ENCODE data around the gene PTGFR.

Gene PTGFR

DNA sequence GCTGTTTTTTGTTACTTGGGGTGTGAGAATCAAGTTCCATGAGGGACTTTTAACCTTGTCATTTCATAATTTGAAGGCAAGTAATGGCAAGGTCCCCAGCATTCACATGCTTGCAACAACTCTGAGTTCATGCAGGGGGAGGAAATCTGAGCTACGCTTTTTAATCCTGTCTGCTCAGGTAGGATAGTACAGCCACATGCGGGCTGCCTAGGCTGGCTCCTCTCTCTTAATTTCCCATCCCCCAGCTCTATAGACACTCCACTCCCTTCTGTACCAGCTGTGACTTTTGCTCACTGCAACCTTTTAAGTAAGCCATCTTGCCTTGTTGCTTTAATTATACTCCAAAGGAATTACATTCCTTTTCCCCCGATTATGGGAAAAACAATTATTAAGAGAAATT is 30.1 kb downstream of the PTGFR start:
- DNase-seq, result no peak

DNA sequence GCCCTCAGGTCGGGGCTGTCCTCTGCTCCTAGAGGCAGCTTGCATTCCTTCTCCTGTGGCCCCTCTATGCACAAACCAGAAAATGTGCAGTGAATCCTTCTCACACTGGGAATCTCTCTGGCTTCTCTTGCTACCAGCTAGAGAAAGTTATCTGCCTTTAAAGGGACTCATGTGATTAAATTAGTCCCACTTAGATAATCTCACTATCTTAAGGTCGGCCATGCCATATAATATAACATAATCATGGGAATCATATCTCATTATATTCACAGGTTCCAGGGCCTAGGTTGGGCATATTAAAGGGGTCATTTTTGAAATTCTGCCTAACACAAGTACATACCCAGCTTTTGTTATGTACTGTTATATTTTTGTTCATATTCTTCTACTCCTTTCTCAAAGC is 31.4 kb downstream of the PTGFR start:
- no peak for DNase-seq

DNA sequence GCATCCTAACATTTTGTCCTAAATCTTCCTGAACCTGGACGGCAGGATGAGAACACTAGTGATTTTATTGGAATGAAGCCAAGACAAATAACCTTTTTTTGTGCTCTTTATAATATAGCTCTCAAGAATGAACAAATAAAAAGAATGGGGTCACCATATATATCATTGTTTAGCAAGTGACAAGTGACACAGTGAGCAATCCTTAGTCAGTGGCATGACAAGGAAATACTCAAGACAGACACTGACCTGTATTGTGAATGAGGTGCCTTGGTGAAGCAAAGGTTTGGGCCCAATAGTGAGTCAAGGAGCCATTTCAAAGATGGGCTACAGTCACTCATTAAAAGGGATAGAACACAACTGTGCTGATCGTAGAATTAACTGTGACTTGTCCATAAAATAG is 35.7 kb downstream of the PTGFR start:
- DNase-seq, result no peak

DNA sequence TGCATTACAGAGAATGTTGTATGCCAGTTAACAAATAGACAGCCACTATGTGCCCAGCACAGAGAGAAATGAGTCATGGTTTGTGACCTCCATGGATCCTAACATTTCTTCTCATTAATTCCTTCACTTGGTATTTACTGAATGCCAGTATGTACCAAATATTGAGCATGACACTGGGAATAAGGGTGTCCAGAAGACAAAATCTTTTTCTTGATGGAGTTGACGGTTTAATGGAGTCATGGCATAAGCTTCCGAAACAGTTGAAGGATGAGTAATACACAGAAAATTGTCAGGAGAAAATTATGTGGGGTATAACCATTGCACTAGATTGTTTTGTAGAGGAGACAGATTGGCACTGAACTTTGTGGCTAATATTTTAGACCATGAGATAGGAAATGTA is 36.9 kb downstream of the PTGFR start:
- no peak for DNase-seq

DNA sequence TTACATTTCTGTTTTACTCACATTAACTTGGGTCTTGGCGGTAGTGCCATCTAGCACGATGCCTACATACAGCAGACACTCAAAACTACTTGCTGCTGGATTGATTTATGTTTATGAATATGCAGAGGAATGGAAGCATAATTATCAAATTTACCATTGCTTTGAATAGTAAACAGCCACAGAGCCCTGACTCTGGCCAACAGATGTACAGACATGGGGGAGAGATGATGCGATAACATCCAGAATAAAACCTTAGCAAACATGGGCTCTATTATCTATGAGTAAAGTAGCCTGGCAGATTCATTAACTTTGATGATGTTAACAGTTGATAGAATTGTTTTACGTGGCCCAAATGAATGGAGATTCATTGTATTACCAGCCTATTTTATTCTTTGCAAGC is 42.8 kb downstream of the PTGFR start:
- no peak for DNase-seq

DNA sequence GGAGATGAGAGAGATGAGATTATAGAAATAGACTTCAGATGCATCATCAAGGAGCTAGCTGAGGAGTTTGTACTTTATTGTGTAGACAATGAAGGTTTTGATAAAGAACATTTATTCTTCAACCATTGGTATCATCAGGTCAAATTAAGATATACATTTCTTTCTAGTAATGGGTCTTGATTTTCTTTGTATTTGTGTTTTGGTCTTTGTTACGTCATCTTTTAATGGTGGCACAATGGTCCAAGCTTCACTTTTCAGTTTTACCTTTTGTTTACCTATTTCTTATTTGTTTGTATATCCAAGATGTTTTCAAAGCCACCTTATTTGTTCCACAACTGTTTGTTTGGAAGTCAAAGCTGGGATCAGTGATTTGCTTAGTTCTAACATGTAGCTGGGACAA is 44.5 kb downstream of the PTGFR start:
- DNase-seq, result no peak

DNA sequence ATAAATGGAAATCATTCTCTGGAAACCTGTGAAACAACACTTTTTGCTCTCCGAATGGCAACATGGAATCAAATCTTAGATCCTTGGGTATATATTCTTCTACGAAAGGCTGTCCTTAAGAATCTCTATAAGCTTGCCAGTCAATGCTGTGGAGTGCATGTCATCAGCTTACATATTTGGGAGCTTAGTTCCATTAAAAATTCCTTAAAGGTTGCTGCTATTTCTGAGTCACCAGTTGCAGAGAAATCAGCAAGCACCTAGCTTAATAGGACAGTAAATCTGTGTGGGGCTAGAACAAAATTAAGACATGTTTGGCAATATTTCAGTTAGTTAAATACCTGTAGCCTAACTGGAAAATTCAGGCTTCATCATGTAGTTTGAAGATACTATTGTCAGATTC is 45.7 kb downstream of the PTGFR start:
- DNase-seq, result no peak

DNA sequence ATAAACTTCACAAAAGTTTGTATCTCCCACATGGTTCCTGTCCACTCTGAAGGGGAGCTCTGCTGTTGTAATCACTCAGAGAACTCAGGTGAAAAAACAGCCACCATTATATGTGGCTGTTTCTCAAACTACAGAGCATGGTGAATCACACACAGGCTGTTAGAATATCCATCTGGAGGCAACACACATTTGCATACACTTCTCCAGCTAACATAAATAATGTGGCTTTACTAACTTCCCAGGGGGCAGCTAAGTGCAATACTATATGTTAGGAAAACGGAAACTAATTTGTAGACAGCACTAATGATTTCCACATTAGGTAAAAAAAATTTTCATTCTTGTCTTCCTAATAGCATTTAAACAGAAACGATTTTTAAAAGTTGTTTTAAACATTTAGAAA is 49.3 kb downstream of the PTGFR start:
- DNase-seq, result no peak

DNA sequence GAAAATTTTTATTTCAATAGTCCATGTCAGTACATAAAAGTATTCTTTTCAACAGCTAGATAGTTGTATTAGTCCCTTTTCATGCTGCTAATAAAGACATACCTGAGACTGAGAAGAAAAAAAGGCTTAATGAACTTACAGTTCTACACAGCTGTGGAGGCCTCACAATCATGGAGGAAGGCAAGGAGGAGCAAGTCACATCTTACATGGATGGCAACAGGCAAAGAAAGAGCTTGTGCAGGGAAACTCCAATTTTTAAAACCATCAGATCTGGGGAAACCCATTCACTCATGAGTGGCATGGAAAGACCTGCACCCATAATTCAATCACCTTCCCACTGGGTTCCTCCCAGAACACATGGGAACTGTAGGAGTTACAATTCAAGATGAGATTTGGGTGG is 50.7 kb downstream of the PTGFR start:
- no peak for DNase-seq

DNA sequence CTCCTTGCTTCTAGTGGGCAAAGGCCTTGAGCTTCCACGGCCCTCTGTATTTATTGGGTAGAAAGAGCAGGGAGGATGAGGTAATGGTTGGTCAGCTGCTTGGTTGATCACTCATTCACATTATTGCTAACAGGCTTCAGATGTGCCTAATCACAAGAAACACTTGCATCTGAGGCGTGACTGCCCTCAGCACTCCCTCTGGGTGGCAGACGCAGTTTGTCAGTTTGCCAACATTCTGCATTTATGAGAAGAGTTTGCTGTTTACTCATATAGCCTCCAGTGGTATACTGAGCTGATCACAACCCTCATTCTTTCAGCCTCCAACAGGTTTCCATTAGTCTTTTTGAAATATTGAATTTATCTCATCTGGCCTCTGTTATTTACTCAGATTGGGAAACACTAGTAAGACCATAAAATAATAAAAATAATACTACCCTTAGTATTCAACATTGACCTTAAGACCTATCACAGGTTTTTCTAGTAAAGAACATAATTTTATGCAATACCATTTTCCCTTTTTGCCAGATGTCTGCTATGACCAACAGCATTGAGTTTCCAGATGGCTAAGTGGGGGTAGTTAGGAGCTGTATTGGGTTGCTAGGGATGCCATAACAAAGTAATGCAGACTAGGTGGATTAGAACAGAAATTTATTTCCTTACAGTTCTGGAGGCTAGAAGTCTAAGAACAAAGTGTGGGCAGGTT is 53.3 kb downstream of the PTGFR start:
- DNase-seq, result no peak

DNA sequence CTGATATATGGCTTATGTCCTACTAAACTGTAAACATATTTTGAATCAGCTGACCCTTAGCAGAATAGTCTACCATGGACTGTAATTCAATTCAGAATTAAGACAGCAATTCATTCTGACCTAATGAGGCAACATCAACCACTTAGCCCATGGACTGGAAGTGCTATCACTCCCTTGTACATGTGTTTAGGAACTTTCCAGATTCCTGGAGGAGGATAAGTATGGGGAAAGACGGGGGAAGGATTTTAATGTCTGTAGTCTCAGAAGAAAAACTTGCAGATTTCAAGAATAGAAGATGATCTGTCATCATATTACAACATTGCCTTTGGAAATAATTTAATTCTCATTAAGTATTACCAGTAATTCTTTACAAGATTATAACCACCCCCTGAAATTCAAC is 56.3 kb downstream of the PTGFR start:
- DNase-seq, result no peak

DNA sequence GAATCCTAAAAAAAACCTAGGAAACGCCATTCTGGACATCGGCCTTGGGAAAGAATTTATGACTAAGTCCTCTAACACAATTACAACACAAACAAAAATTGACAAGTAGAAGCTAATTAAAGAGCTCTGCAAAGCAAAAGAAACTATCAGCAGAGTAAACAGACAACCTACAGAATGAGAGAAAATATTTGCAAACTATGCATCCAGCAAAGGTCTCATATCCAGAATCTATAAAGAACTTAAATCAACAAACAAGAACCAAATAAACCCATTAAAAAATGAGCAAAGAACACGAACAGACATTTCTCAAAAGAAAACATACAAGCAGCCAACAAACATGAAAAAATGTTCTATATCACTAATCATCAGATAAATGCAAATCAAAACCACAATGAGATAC is 58.6 kb downstream of the PTGFR start:
- DNase-seq, result no peak

DNA sequence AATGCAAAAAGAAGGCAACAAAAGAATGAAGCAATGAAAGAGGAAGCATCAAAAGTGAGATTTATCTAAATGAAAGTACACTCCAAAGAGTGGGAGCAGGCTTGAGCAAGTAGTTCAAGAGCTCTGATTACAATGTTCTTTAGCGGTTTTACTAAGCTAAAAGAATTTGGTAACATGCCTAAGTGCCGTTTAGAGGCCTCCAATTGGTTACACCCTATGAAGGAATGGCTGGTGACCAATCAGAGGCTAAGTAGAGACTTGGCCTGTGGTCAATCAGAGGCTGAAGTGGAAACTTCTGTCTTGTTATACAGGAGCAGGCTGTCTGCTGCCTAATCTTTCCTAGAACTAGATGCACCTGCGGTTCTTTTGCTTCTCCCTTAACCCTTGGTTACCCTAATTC is 59.1 kb downstream of the PTGFR start:
- no peak for DNase-seq

DNA sequence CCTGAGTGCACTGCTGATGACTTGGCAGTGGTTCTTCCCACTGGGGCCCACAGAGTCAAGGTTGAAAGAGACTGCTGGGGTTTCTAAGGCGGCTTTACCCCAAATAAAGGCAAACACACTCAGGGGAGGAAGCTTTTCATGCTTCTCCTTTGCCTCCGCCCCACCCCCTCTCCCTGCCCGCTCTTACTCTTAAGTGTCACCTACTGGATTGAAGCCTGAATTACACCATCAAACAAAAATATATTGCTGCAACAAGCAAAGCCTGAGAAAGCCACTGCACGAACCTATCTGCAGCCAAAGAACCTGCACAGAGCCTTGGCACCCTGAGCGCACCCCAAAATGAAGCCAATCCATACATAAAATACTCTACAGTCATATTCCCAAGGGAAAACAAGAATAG is 63.1 kb downstream of the PTGFR start:
- no peak for DNase-seq

DNA sequence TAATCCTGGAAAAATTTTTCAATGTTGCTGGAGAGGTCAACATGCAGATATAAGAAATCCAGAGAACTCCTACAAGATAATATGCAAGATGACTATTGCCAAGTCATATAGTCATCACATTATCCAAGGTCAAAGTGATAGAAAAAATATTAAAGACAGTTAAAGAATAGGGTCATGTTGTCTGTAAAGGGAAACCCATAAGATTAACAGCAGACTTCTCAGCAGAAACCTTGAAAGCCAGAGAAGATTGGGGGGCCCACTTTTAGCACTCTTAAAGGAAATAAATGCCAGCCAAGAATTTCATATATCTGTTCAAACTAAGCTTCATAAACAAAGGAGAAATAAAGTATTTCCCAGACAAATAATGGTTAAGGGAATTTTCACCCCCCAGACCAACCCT is 64.1 kb downstream of the PTGFR start:
- DNase-seq, result no peak

DNA sequence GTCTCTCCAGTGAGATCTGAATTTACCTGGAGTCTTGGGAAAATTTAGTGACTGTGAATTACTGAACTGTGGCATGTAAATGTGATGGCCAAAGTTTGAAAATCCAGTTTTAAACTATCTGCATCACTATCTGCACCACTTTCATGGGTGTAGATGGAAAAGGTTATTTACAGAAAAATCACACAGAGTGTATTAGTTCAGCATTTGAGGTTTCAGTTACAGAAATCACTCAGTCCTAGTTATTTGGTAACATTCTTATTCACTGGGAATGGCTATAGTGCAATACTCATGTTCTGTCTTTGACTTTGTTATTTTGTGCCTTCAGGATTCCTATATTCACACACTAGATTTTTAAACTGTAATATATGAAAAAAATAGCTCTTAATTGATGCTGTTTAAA is 68.9 kb downstream of the PTGFR start:
- no peak for DNase-seq

DNA sequence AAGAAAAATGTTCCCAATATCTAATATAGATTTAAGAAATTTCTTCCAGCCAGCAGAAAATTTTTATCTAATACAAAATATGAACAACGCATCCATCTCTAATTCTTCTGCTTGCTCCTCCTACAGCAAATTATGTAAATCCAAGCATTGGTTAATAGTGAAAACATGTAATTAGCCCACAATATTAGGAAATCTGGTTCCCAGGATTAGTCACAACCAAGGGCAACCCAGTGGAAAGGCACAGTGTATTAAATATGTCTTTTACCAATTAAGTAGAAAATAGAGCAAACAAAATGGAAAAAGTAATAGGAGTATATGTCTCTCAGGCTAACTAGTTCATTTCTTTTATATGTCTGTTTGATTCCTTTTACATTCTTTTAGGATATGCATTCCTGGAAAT is 70.0 kb downstream of the PTGFR start:
- DNase-seq, result no peak

DNA sequence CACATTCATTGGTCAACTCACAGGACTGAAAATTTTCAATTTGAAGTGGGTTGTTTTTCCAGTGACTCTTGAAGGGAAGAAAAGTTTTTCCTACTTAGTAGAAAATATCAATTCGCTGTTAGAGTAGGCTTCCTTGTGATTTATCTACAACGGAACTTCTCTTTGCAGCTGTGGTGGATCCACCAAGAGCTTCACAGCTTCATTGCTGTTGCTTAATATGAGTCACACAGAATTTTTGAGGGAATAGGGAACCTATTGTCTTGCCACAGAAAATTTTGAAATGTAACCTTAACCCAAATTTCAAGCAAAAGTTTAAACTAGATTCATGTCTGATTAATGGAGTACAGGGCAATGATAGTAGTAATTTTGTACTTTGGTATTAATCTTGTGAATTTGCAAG is 71.1 kb downstream of the PTGFR start:
- peak in 1 of 2 donors; percentile 4 for DNase-seq

DNA sequence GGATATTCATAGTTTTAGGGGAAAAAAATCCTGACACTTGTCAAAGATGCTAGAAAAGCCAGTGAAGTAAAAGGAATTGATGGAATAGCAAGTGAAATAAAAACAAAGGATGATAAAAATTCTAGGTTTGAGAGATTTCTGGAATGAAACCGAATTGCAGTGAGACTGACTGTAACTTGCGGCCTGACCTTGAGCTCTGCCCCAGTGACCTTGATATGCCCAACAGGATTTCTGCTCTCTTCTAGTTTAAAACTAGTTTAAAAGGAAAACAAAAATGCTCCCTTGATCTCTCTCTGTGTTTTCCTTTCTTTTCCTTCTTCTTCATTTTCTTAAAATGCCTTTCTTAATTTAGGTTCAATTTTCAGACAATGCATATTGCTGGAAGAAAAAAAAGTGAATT is 74.6 kb downstream of the PTGFR start:
- no peak for DNase-seq

DNA sequence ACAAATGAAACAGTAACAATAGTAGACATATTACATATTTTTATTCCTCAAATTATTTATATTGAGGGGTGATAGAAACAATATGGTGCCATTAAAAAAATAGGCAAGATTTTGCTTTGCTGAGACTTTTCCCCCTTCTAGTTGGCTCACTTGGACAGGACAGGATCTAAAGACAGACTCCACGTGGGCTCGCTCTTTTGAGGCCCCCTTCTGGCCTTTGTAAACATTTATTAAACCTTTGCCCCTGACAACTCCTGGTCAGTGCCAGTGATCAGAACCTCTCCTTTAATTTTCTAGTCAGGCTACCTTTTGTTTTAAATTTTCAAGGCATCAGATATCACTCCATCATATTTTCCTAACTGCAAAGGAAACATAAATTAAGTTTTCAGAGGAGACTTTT is 79.8 kb downstream of the PTGFR start:
- no peak for DNase-seq

DNA sequence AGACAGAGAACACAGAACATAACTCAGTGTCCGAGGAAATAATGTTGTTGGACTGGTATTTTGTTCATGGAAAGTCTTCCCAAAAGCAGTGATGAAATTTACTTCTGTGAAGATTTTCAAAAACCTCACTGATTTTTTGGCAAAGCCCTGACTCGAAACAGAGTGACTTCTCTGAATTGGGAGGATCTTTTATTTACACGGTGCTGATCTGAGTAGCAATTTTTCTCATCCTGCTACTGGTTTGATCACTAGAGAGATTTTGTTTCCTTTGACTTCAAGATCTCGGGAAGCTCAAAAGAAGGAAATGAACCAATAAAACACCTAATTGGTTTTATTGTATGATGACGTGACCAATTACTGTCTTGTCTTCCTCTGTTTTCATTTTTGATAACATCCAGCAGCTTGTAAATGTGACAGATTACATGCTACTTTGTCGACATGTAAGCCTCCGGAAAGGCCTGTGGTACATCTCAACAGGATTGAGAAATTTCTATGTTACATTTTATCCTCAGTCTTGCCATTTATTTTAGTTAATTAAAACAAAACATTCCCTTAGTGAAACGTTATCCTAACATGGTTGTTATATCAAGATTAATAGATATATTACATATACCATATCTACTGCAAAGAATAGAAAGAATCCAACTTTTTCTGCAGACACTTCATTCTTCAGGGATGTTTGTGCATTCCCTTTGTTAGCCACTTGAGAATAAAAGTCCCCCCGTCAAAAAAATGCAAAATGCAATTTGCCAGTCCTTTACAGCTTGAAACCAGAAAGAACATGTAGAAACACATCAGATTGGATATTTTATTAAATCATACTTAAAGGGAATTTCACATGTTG is 86.7 kb downstream of the PTGFR start:
- no peak for DNase-seq

DNA sequence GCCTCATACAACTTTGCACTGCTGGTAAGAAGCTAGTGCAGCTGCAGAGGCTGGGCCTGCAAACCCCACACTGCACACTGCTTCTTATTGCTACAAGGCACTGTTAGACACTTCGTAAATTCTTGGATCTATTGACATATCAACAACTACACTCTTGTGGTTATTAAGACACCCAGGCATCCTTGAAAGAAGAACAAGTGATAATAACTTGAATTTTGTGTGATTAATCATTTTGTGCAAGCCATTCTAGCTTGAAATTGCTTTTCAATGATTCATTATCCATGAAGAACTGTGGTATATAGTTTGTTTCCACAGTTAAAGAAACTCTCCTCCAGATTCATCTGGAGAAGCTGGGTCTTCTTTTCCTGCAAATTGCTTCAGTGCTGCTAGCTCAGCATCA is 95.8 kb downstream of the PTGFR start:
- no peak for DNase-seq

DNA sequence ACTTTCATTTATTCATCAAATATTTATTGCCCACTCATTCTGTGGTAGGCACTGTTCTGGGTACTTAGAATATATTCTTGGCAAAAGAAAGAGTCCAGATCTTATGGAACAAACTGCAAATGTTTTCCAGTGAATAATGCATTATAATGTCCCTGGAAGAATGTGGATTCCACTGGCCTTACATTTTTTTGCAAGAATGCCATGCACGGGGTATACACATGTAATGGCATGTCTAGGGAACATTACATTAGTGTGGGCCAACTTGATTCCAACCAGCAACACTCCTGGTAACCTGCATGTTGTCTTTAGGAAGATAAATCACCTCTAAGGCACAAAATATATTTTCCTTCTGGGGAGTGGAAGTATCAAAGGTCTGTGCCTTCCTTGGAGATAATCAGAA is 96.4 kb downstream of the PTGFR start:
- no peak for DNase-seq
